ENCODE data around the gene EPHB2.

DNA sequence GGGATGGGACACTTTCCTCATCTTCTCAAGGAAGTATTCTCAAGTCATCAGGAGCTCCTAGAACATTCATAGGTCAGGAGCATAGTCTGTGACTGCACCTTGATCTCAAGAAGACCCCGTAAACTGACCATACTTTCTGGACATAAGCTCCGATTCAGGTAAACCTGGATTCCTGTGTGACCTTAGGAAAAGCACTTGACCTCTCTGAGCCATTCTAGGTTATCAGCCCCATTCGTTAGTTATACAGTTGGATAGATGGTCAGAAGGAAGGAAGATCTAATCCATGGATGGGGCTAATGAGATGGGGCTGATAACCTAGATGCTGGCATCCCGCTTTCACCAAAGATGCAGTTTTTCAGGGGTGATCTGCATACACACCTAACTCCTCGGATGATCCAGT is 114.3 kb downstream of the EPHB2 start:
- TF ChIP-seq, protein P1, sequence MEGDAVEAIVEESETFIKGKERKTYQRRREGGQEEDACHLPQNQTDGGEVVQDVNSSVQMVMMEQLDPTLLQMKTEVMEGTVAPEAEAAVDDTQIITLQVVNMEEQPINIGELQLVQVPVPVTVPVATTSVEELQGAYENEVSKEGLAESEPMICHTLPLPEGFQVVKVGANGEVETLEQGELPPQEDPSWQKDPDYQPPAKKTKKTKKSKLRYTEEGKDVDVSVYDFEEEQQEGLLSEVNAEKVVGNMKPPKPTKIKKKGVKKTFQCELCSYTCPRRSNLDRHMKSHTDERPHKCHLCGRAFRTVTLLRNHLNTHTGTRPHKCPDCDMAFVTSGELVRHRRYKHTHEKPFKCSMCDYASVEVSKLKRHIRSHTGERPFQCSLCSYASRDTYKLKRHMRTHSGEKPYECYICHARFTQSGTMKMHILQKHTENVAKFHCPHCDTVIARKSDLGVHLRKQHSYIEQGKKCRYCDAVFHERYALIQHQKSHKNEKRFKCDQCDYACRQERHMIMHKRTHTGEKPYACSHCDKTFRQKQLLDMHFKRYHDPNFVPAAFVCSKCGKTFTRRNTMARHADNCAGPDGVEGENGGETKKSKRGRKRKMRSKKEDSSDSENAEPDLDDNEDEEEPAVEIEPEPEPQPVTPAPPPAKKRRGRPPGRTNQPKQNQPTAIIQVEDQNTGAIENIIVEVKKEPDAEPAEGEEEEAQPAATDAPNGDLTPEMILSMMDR (IDR thresholded peaks at IDR 0.05) = no peak
- no peak for TF ChIP-seq POLR2AphosphoS5 (IDR thresholded peaks at IDR 0.05)
- TF ChIP-seq POLR2A (IDR thresholded peaks at IDR 0.05) = no peak
- no peak for TF ChIP-seq EP300 (IDR thresholded peaks at IDR 0.05)

Data from suprapubic skin (tissue), 4 donors.